Endothelial cell of hepatic sinusoid (primary cell): ENCODE measurements around the gene CETN2.
"Not testable (repeated sequence)": the region's sequence is repeated elsewhere in the genome, so short reads cannot be mapped to it uniquely, and the experiment has no call there.

ENCODE experiments used
- in situ Hi-C: cut with HindIII; loops from 2 replicates; pipeline ENCODE4 v1.10.0; 2017; ENCODE audit warnings: low sequenced_read_pairs

Gene CETN2

DNA sequence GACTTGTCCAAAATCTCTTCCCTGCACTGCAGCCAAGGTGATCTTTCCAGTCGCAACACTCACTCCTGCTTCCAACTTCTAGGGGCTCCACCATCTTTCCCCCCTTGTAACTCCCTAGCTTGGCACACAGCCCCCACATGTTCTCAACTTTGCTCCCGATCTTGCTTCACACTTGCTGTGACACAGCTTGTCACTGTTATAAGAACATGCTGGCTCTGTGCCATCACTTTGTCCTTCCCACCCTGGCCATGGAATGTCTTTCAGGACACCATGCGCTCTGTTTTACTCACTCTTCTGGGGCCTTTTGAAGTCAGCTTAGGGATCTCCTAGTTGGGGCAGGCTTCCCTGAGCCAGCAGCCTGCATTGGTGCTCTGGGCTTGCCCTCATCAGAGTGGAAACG is 2.8 kb upstream of the CETN2 start:
- in situ Hi-C loops = no loop called here

DNA sequence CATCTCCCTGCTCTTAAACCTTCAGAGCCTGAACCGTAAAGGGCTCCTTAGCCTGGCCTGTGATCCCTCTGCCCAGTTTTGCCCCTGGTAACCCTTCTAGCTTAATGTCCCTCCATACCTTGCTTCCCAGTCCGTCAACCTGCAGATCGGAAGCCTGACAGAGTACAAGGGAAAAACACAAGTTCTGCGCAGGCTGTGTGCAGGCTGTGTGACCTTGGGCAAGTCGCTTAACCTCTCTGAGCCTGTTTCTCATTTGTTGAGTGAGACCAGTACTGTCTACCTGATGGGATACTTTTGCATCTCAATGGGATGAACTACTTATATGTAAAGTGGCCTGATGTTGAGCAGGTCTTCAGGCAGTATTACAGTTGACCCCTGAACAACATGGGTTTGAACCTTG is 2.0 kb upstream of the CETN2 start:
- in situ Hi-C loops = no loop called here

DNA sequence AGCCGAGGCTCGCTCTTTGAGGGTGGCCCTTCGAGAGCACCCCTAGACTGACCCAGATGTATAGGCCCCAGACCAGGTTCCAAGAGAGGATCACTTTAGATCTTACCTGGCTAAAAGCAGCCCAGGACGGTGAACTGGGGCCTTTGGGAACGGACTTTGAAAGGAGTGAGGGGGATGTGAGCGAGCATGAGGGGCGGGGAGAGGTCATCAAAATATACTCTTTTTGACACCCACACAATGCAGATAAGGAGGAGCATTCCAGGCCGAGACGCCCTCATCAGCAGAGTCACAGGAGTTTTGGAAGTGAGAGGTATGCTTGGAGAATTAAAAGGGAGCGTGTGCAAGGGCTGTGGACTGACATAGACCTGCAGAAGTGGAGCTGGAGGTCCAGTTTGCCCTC is 834 bp upstream of the CETN2 start:
- in situ Hi-C loops = no loop called here

GRCh38 chrX:152824841-152825374 is 5.6 kb downstream of the CETN2 start:
- in situ Hi-C loops = no loop called here

DNA sequence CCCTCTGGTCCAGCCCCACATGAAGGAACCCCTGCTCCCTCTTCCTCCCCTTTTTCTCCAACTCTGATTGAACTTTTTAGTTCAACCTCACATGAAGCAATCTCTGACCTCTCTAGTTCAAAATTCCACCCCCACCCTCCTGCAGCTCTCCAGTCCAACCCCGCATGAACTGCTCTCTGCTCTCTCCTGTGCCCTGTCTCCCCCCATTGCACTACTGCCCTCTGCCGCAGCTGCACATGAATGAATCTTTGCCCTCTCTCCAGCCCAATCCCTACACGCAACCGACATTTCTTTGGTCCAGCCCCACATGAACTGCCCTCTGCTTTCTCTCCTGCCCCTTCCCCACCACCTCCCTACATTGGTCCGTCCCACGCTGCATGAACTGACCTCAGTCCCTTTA is 6.9 kb downstream of the CETN2 start:
- in situ Hi-C loops = no loop called here

- in situ Hi-C loops = no loop called here
Measured at GRCh38 chrX:152822383-152823086, 8.0 kb downstream of the CETN2 start.

DNA sequence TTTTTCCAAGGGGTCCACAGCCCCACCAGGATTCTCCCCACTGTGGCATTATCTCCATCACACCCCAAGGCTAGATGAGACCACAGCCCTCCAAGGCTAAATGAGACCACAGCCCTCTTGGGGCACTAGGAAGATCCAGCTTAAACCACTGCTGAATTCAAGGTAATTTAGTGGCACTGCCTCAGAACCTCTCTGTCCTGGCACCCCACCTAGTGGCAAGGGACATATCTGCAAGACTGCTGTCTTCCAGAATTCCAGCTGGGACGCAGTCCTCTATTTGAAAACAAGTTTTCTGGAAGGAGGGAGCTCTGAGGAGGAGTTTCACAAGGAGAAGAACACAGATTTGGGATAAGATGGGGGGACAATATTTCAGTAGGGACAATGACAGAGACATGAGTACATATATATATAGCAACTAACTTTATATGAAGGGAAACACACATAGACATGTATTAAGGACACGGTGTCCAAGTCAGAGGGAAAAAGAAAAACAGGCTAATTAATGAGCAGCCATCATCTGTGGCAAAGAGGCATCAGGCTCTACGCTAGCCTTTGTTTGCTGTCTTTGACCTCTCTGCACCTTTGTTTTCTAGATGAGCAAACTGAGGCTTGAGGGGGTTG is 9.3 kb downstream of the CETN2 start:
- in situ Hi-C loops = no loop called here

GRCh38 chrX:152819732-152820131 is 10.8 kb downstream of the CETN2 start:
- in situ Hi-C loops = no loop called here

DNA sequence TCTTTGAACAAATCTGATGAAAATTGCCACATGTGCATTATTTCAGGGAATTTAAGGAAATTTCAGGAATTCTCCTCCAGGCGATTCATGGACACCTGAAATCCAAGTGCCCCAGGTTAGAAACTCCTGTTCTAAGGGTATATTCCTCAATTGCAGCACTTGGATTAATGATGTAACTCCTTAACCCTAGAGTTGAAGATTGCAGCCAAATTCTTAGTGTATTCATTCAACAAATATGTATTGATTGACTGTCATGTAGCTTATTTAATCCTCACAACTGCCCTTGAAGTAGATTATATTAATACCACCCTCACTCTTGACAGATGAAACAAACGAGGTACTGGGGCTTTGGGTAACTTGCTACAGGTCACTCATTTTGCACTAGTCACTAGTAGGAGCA is 11.3 kb downstream of the CETN2 start:
- in situ Hi-C loops = no loop called here

DNA sequence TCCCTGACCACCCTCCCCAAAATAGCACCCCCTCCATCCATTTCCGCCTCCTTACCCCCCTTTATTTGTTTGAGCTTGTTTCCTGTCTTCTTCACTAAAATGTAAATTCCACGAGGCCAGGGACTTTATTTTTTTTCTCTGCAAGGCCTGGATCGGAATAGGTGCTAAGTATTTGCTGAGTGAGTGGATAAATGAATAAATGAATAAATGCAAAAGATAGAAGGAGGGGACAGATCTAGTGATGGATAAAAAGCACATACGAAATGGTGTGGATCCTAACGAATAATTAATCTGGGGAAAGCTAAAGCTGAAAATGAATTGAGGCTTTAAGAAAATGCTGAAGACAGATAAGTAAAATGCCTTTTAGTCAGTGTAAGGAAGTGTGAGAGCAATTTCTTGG is 12.2 kb downstream of the CETN2 start:
- in situ Hi-C loops = no loop called here

GRCh38 chrX:152817078-152817764 is 13.3 kb downstream of the CETN2 start:
- in situ Hi-C loops = no loop called here

DNA sequence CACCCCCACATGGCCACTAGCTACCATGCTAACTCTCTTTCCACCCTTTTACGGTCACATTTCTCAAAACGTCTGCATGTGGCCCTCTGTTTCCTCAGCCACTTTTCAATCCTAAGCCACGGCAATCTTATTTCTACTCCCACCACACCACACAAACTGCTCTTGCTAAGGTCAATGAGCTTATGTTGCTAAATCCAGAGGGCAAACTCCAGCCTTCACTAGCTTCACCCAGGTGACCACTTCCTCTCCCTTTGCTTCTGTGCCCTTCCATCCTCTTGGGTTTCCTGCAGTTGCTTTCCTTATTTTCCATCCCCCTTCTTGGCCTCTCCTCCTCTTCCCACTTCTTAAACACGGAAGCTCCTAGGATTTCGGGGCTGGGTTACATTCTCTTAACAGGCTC is 16.5 kb downstream of the CETN2 start:
- in situ Hi-C loops = no loop called here

DNA sequence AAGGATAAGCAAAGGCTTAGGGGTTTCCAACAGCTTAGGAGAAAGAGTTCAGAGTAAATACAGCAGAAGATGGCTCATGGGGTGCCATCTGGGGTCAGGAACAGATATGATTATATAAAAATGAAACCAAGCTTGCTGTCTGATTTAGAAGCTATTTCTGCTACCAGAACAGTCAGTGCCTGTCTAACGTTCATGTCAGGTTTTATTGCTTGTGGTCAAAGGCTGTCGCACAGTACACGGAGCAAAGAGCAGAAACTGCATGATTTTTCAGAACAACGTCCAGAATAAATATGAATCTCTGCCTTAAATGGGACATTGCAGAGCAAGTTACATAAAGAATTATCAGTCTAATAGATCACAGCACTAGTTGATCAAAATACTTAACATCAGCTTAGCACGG is 17.4 kb downstream of the CETN2 start:
- in situ Hi-C loops = no loop called here

DNA sequence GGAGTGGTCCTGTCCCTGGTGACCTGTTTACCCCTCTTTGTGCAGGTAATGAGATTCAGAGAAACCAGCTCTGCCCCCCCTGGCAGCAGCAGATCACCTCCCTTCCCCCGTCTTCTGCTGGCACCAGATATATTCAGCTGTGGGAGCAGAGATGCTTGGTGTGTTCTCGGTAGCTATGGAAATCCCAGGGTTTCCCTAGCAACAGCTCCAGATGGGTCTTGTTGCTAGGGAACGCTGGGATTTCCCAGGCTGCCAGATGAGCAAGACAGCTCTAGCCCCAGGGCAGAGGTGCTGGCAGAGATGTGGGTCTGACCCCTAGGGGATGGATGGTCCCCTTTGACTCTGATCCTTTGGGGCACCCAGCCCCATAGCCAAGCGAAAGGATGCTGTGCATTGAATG is 20.2 kb downstream of the CETN2 start:
- in situ Hi-C loops = no loop called here

DNA sequence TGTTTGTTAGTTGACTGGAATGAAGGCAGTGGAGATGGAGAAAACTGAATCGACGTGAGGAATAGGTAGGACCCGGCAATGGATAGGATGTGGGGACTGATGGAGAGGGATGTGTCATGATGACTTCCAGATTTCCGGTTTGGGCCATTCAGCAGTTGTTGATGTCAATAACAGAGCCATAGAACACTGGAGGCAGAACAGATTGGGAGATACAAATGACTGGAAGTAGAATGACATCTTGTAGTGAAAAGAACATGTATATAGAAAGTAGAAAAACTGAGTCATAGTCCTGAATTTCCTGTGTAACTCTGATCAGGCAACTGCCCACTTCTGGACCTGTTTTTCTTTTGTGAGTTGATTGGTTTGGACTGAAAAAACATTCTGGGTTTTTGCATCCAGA is 24.5 kb downstream of the CETN2 start:
- in situ Hi-C loops = no loop called here

DNA sequence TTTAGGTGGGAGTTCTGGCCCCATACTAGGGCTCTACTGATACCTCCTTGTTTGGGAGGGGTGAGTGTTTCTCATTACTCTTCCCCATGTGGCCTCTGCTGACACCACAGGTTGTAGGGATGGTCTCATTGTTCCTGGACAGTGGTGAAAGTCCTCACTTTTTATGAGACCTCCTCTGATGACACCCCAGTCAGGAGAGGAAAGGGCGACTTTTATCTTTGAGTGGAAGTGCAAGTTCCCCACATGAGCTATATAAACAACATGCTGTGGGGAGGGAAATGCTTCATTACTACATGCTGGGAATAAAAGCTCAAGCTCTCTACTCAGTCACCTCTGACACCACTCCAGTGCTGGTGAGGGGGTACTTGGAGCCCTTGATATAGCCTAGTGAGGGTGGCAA is 31.6 kb downstream of the CETN2 start:
- in situ Hi-C loops = no loop called here

- in situ Hi-C loops = not testable (repeated sequence)
Measured at GRCh38 chrX:152787062-152787461, 43.5 kb downstream of the CETN2 start.
